OCI-M2 (cell line): ENCODE results near the gene DNAAF3.
"Not testable (repeated sequence)": the region's sequence is repeated elsewhere in the genome, so short reads cannot be mapped to it uniquely, and the experiment has no call there.

Experiments used
- DNase-seq: peaks from one replicate; lab custom pipeline; 2025; ENCODE audit not compliant: unreplicated experiment; lab: John Stamatoyannopoulos, UW

Gene DNAAF3

DNA sequence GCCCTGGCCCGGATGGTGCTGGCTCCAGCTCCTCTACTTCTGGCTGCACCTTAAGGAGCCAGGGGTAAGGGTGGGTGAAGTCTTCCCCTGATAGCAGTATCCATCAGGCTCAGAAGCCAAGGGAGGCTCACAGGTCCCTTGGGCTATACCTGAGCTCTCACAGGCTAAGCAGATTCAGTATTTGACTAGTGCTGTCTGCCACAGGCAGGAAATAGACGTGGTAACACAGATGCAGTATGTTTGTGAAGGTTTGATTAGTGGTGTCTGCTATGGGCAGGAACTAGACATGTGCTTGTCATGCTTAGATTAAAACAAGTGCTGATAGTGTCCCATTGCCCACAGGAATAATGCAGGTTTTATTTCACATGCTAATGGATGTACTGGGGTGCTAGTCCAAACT lies 9.7 kb upstream of the DNAAF3 start:
- no peak for DNase-seq

DNA sequence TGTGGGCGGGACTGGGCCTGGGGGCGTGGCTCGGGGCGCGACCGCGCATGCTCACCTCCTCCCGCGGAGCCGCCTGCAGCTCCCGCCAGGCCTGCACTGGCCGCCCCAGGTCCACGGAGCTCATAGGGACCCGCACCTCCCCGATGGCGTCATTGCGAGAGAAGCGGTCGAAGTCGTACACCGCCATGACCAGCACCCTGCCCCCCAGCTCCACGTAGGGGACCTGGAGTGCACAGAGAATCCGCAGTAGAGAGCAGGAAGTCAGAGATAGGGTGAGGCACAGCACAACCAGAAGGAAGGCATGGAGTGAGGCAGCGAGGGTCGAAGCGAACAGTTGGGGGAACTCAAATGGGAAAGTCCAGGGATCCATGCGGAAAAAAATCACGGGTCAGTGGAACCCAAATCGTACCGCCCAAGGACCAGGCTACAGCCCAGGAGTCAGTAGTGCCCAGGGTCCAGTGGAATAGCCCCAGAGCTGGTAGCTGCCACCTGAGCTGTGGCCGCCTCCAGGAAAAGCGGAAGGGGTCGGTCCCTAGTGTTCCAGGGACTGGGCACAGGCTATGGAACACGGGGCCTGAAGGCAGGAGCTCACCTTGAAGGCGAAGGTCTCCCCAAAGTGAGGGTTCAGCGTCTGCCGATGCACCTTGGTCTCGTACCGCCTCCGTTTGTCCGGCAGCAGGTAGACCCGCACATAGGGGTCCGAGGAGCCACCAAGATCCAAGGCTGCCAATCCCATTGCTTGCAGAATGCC lies 8.9 kb upstream of the DNAAF3 start:
- no peak for DNase-seq

DNA sequence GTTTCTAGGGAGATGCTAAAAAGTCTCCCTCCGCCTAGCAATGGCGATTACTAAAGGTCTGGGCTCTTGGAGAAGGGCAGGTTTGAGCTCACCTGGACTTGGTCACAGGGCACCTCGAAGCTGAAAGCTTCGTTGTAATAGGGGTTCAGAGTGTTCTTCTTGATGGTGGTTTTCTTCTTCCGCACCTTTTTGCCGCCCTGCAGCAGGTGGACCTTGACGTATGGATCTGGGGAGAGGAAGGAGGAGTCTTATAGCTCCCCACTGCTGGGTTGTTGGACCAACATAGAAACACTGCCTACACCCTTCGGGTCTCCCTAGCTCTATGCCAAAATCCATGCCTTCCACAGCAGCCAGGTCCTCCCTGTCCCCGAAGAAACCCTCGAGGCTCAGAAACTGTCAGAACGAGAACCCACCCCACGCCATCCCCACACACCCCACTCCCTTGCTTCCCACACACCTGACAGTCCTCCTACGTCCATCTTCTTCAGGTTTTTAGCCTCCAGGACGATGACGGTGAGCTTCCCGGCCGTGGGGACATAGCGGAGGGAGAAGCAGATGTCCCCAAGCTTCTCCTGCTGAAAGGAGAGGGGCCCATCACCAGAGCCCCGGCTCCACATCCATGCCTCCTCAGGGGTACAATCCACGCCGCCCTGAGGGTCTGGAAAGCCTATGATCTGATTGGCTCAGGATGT lies 8.2 kb upstream of the DNAAF3 start:
- no peak for DNase-seq

GRCh38 chr19:55173714-55174409 lies 7.4 kb upstream of the DNAAF3 start:
- DNase-seq: no peak

GRCh38 chr19:55173186-55173713 lies 6.8 kb upstream of the DNAAF3 start:
- DNase-seq: no peak

- DNase-seq: no peak
Observed at GRCh38 chr19:55172741-55173140, 6.3 kb upstream of the DNAAF3 start.

GRCh38 chr19:55172318-55172717 lies 5.9 kb upstream of the DNAAF3 start:
- DNase-seq: not testable (repeated sequence)

DNA sequence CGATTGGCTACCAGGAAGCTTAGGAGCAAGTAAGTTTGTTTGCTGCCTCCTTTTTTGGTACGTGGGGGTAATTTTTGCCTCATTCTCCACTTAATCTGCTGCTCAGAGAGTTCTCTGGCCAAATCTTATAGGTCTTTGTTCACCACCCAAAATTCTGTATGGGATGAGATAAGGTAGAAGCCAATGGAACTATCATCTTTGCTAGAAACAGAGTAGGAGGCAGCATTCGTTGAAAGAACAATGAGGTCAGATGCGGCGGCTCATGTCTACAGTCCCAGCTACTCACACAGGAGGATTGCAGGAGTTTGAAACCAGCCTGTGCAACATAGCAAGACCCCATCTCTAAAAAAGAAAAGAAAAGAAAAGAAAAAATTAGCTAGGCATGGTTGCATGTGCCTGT lies 5.0 kb upstream of the DNAAF3 start:
- no peak for DNase-seq

DNA sequence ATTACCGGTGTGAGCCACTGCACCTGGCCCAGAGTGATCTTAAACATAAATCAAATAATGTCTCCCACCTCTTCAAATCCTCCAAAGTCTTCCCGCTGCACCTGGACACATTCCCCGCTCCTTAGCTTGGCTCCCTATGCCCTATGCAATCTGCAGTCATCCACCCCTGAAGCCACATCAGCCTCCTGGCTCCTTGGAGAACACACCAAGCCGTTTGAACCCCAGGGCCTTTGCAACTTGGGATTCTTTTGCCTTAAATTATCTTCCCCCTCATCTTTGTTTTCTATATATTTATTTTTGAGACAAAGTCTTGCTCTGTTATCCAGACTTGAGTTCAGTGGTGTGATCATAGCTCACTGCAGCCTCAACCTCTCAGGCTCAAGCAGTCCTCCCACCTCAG lies 2.7 kb upstream of the DNAAF3 start:
- no peak for DNase-seq

- peak; percentile 66 for DNase-seq
Observed at GRCh38 chr19:55165952-55166529, 372 bp downstream of the DNAAF3 start.

DNA sequence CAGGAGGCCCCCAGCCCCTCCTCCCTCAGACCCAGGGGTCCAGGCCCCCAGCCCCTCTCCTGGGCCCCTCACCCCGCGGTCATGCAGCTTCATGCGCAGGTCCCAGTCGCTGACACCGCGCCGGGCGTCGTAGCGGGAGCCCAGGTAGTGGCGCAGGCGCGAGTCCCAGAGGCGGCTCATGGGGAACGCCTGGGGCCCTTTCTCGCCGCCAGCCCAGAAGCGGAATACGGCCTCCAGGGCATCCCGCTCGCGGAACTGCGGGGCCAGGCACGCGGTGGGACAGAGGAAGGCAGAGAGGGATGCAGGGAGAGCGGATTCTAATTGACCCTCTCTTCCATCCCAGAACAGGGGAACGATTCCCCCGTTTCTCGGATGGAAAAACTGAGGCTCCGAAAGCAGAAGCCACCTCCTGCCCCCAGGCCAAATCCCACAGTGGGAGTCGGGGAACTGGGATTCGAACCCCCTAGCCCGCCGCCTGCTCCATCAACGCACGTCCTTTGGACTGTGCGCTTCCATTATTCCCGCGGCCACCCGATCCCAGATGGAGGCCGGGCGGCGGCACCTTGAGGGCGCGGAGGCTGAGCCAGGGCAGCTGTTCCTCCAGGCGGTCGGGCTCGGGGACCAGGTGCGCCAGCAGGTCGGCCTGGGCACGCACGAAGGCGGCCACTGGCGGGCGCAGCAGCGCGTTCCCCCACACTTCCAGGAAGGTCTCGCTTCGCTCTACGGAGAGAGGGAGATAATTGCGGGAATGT lies 4.7 kb downstream of the DNAAF3 start:
- DNase-seq: no peak

- DNase-seq: no peak
Observed at GRCh38 chr19:55160986-55161365, 5.4 kb downstream of the DNAAF3 start.

GRCh38 chr19:55160128-55160985 lies 6.1 kb downstream of the DNAAF3 start:
- DNase-seq: peak; percentile 64

DNA sequence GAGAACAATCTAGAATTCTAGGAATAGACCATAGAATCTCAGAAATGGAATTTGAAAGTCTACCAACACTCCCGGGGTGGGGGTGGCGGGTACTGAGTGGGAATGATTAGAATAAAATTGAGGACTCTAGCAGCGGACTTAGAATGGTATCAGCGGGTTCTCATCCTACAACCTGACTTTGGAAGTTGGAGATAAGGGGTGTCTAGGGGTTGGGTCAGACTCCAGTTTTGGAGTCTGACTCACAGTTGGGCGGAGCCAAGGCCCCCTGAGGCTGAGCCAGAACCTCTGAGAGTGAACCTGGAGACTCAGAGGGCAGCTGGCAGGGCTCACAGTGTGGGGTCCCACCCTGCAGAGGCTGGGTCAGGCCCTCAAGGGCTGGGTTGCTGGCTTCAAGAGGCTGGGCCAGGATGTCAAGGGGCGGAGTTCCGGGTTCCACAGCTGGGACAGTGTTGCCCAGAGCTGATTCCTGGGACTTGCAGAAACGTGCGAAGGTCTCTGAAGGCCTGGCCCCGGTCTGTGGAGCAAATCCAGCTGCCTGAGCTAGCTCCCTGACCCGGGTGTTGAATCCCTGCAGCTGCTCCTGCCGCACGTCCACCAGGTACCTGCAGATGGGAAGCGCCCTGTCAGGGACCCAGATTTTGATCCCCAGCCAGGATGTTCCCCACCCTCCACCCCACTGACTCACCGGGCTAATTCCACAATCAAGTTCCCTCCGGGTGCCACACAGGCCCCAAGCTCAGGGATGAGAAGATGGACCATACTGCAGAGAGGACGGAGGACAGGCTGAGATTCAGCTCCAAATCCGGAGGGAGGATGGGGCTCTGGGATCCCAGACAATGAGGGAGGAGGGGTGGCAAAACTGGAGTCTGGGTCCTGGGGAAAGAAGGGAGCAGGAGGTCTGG lies 7.3 kb downstream of the DNAAF3 start:
- peak; percentile 92 for DNase-seq

DNA sequence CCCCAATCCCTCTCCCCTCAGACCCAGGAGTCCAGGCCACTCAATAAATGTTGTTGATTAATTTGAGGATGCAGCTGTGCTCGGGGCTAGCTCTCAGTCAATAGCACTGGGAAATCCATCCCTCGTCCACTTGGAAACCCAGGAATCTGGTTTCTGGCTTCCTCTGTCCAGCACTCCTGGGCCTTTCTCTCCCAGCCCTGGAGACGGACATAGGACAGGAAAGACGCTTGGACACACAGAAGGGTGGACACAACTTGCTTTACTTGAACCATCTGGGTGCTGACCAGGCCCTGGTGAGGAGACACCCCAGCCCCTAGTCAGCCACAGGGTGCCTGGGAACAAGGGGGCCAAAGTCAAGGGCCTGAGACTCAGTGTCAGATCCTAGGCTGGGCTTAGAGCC lies 8.0 kb downstream of the DNAAF3 start:
- DNase-seq: no peak

- no peak for DNase-seq
Observed at GRCh38 chr19:55157064-55157908, 9.1 kb downstream of the DNAAF3 start, which contains the start of gene TNNI3. Gene TNNI3, minus strand, starts transcription at chr19:55157732. Its CDS starts 143 bp downstream, at chr19:55157589.

GRCh38 chr19:55156202-55157063 lies 10.0 kb downstream of the DNAAF3 start:
- no peak for DNase-seq
